RPMI8226 (cell line): Measurements from ENCODE around the gene FAM98A.

Experiments used
- DNase-seq: peaks from one replicate; pipeline ENCODE4 v3.0.0-alpha.2; 2015

Gene FAM98A

DNA sequence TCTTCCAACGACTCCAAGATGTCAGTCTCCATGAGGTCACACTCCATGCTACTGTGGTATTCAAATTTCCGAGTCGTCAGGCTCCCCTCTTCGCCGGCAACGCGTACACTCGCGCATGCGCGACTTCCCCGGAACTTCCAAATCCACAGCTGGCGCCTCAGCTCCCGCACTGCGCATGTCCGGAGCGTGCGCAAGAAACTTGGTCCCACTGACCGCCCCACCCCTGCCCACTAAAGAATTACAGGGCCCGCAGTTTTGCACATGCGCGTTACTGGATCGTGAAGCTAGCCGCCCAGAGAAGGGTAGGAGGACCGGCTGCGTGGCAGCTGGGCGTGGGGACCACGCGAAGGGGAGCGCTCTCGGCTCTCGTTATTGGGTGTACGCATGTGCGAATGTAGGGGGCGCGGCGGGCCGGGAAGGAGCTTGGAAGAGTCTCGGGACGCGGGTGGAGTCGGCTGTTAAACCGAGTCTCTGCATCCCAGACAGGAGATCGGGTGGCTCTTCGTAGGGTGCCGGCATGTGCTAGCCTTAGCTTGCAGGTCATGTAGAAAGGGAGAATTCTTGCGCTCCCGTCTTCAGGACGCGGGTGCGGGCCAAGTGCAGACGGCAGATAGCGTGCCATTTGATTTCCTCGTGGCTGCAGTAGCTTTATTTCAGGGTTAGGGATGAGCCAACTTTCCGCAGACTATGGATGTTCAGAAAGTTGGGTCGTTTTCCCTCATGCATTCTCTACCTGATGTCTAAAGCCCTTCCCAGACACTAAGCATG lies at the start of gene FAM98A:
Gene FAM98A (minus strand): TSS at position 125 of the 768 bp plus-strand sequence. CDS start 78 bp downstream, at position 47.
- peak; percentile 99 for DNase-seq

DNA sequence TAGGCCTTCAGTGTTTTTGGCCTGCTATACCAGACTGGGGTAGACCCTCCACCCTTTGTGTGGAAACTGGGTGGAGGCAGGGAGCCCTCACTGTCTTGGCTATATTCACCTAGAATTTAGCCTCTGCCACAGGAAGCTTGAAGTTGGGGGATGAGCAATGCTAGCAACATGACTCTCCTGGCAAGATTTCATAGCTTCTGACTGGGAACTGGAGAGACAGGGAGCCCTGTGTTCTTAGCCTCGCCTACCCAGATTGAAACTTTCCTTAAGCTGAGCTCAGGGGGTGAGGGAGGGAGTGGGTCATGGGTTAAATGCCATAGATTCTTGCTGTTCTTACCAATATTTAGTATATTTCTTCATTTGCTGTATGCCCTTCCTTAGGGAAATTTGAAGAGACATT lies 46.8 kb upstream of the FAM98A start:
- no peak for DNase-seq

DNA sequence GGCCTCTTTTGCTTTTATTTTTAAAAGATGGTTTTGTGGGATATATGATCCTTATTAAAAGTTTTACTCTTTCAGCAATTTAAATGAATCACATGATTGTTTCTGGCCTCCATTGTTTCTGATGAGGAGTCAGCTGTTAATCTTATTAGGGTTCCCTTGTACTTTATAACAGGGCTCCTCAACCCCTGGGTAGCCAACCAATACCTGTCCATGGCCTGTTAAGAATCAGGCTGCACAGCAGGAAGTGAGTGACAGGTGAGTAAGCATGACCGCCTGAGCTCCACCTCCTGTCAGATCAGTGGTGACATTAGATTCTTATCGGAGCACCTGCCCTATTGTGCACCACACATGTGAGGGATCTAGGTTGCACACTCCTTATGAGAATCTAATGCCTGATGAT lies 45.1 kb upstream of the FAM98A start:
- DNase-seq = no peak

DNA sequence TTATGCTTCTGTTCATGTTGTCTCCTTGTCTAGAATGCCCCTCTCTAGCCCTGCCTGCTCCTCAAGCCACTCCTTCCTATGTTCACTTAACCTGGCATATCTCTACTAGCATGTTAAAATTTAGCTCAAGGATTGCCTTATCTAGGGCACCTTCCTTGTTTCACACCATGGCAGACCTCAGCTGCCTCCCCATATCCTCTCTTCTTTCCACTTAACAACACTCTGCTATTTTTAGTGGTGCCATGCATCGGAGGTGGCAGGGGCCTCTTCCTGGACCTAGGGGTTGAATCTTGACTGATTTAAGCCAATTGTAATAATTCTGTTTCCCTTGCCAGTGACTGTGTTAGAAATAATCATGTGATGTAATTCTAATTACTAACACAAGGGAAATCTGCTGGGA lies 36.9 kb upstream of the FAM98A start:
- no peak for DNase-seq

DNA sequence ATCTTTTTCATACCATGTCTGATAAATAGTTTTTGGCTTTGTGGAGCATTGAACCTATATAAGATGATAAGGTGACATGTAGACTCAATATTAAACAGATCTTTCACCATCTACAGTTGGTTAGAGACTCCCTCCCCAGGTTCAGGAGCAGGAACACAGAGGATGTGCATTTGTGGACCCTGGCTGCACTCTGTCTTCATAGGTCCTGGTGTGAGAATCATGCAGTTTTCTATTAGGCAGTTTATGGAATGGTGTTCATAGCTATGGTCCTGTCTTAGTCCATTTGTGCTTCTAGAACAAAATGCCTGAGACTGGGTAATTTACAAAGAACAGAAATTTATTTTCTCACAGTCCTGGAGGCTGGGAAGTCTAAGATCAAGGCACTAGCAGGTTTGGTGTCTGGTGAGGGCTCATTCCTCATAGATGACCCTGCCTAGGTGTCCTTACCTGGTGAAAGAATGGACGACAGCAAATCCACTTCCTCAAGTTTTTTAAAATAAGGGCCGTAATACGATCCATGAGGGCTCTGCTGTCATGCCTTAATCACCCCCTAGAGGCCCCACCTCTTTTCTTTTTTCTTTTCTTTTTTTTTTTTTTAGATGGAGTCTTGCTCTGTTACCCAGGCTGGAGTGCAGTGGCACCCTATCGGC lies 35.3 kb upstream of the FAM98A start:
- no peak for DNase-seq

DNA sequence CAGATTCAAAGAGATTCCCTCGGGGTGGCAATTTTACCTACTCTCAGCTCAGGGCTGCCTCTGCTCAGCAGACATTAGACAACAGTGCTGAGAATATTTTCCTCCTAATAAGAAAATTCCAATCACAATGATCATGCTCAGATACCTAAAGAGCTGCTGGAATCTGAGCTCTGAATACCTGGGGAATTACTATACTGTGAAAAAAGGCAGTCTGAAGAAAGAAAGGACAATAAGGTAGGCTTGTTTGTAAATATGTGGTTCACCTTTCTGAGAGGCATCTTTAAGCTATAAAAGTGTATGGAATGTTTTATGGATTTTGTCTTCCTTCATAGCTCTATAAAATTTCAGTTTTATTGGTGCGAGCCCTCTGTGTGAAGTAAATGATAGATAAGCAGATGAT lies 34.2 kb upstream of the FAM98A start:
- no peak for DNase-seq

DNA sequence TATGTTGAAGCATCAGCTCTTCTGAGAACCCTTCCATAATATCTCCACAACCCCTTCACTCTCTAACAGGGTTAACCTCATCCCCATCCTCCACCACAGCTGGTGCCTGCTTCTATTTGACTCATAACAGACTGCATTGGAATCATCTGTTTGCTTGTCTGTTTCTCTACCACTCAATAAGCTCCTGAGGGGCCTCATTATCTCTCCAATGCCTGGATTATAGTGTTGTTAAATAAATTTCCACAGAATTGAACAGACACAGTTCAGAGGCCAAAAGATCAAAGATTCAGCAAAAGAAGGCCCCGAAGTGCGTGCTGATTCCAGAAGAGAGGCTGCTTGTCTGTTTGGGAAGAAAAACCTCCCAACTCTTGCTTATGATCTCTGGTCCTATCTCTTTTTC lies 33.7 kb upstream of the FAM98A start:
- no peak for DNase-seq

DNA sequence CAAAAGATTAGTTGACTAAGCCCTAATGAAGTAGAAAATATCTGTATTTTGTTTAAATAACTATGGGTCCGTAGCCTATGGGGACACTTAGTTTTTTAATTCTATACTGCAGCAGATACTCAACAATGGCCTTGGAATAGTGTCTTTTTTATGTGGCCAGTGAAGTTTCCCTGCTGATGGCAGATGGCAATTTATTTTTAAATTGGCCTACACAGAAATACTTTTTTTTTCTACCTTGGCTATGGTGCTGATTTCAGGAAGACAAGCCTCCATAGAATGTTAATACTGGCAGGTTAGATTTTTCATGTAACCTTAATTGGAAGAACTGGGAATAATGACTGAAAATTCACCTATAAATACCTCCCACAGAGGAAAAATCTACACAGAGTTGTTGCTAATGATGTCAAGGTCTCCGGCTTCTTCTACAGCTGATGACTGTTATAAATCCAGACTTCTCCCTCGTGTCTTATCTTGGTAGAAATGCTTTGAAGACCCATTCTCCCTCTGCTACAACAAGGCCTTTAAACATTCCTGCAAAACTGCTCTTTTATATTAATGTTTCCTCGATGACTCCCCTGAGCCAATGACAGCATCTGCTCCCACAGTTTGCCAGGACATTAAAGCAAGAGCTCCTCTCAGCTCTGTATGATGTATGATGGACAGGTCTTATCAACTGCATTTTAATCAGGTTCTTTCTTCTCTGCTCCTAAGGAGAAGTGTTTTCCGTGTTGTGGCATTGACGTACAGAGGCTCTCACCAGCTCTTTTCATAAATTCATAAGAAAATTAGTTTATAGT lies 29.1 kb upstream of the FAM98A start:
- DNase-seq = no peak

DNA sequence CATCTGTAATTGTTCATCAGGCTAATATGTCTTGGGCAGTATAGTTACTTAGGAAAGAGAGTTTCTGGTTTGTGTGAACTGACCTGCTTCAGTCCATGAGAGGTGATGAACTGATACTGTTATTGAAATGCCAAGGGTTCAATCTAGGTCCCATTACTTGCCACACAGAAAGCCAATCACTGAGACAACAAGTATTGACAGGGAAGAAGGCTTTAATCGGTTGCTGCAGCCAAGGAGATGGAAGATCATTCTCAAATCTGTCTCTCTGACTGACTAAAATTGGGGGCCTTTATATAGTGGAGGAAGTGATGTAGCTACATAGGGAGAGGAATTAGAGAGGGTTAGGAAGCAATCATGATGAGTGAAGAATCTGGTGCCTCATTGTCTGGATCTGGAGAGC lies 19.9 kb upstream of the FAM98A start:
- no peak for DNase-seq

DNA sequence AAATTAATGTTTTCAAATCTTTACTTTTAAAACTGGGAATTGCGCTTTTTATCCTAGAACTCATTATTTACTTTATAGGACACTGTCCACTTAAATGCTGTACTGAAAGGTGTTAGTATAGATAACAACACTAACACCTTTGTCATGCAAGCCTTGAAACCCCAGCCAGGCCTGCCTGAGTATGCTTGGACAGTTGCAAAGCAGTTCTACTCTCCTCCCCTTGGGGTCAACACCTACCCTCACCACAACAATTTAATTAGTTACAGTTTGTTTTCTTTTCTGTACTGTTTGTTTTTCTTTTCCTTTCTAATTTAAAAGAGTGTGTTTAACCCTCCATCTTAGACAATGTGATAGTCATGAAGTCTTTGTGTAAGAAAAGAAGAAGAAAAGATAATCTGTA lies 18.9 kb upstream of the FAM98A start:
- no peak for DNase-seq

DNA sequence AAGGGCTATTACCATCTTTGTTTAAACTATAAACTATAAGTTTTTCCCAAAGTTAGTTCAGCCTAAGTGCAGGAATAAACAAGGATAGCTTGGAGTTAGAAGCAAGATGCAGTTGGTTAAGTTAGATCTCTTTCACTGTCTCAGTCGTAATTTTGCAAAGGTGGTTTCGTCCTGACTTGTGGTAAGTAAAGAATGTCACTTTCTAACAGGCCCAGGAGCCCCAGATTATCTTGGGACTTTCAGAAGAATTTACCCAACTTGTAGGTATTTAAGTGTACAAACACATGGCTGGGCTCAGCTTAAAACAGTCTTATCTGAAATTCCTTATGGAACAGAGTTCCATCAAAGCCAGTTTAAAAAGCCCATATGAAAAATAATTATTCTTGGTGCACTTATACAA lies 18.3 kb upstream of the FAM98A start:
- DNase-seq = no peak

DNA sequence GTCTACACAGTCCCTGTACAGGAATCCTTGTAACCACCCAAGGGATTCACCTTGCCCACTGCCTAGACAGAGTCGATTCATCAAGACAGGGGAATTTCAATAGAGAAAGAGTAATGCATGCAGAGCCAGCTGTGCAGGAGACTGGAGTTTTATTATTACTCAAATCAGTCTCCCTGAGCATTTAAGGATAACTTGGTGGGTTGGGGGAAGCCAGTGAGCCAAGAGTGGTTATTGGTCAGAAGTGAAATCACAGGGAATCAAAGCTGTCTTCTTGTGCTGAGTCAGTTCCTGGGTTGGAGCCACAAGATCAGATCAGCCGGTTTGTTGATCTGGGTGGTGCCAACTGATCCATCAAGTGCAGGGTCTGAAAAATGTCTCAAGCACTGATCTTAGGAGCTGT lies 17.8 kb upstream of the FAM98A start:
- DNase-seq = no peak

DNA sequence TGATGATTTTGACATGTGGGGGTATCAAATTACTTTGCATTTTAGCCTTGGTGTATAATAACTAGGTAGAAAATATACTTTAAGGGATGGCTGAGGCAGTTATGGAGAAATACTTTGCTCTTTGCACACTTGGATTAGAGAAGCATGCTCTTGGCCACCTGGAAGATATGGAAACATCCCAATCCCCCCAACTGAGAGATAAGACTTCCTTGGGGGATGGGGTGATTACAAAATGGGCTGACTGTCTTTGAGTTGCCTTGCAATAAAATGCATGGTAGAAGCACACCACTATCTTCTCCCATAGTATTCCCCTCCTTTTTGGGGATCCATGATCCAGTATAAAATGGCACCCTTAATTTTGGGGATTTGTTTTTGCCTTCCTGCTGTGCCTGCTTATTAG lies 15.1 kb upstream of the FAM98A start:
- no peak for DNase-seq

DNA sequence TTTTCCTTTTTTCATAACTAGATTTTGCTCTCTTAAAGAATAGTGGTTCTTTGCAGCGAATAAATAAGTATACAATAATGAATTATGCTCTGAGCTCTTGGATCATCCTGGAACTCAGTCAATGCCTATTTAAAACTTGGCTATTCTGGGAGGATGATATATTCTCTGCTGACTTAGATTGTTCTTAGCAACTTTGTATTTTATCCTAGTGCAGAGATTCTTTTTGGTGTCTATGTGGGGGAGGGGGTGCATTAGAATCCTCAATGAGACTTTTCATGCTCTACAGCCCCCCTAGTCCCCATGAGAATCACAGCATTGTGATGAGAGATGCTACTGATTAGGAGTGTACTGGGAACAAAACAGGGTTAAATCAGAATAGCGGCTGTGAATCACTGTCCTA lies 8.8 kb upstream of the FAM98A start:
- DNase-seq = no peak

DNA sequence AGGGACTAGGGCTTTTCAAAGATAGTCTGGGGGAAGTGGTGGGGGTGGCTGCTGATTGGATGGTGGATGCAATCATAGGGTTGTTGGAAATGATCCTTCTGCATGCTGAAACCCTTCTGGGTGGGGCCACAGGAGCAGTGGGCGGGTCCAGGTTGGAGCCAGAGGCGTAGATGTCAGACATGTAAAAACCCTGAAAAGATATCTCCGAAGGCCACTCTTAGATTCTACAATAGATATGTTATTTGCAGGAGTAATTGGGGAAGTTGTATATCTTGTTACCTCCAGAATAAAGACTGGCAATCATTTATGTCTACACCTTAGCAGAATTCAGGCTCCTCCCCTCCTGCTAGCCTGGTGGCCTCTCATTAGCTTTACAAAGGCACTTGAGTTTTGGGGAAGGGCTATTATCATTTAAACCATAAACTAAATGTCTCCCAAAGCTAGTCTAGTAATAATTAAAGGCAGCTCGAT lies 8.2 kb upstream of the FAM98A start:
- DNase-seq = no peak

DNA sequence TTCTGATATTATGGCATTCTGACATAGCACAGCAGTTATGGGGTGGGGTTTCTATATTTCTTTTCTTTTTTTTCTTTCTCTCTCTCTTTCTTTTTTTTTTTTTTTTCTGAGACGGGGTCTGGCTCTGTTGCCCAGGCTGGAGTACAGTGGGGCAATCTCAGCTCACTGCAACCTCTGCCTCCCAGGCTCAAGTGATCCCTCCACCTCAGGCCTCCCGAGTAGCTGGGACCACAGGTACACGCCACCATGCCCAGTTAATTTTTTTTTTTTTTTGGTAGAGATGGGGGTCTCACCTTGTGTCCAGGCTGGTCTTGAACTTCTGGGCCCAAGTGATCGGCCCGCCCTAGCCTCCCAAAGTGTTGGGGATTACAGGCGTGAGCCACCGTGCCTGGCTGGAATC lies 7.5 kb upstream of the FAM98A start:
- DNase-seq = no peak

DNA sequence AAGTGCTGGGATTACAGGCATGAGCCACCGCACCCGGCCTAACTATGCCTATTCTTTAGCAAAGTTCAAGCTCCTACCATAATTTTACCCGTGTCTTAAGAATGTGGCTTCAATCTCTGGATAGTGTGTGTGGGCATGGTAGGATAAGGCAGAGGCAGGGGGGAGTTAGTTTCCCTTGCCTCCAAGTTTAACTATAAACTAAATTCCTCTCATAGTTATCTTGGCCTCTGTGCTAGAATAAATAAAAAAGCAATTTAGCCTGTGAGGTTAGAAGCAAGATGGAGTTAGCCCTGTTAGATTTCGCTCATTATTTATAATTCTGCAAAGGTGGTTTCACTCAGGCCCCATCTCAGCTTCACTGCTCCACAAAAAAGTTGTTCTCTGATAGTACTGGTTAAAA lies 7.0 kb upstream of the FAM98A start:
- no peak for DNase-seq

DNA sequence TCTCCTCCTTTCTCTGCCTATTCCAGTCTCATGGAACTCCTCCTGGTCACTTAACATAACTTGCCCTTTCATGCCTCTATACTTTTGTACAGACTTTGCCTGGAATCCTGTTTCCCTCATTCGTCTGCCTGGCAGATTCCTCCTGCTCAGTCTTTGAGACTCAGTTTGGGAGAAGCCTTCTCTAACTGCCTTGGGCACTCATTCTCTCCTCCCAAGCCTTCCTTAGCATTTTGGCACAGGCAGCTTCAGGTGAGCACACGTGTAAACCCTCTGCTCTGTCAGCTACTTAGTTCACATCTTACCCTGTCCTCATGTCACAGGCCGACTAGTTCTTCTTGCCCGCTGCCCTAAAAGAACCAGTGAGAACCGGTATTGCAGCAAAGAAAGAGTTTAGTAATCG lies 6.0 kb upstream of the FAM98A start:
- DNase-seq = no peak

DNA sequence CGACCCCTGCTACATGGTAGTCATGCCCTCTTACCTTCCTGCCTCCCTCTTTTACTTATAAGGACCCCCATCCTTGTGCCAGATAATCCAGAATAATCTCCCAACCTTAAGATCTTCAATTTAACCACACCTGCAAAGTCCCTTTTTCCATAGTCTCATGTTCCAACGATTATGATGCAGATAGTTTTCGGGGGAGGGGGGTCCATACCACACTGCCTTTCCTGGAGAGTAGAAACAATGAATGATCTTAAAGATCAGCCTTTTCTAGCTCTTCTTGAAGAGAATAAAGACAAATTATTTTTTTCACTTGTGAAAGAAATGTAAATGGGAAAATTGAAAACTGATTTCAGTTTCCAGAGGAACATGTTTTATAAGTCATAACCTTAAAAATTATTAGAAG lies 4.3 kb upstream of the FAM98A start:
- DNase-seq = no peak

DNA sequence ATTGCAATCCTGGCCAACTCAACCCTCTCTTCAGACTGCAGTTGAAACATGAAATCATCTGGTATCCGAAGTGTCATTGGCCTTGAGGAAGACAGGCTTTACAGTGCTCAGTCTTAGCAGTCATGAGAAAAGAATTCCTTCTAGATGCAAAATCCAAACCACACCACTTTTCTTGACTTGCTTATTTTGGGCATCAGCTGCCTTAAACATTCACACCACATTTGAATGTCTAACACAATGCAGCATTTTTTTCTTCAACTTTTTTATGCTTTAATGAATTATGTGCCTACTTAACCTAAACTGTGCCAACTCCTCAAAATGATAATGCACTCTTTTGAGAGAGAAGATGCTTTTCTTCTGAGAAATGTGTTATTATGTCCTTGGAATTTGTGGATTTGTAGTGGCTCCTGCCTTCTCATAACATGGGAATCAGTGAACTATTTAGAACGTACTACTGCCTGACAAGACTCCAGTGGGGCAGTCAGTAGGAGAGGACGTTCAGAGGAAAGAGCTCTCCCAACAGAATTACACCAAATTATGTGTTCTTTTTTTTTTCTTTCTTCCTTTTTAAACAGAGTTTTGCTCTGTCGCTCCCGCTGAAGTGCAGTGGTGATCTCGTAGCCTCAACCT lies 3.2 kb upstream of the FAM98A start:
- DNase-seq = no peak

DNA sequence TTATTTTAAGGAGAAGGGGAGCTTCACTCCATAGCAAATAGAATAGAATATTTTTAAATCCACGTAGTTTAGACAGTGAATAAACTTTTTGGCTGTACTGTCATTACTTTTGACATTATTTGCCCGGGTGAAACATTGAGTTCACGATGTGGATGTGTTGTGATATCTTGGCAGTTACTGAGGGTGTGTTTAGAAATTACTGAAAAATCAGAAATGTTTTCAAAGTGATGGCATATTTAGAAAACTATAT lies 769 bp upstream of the FAM98A start:
- DNase-seq = no peak

DNA sequence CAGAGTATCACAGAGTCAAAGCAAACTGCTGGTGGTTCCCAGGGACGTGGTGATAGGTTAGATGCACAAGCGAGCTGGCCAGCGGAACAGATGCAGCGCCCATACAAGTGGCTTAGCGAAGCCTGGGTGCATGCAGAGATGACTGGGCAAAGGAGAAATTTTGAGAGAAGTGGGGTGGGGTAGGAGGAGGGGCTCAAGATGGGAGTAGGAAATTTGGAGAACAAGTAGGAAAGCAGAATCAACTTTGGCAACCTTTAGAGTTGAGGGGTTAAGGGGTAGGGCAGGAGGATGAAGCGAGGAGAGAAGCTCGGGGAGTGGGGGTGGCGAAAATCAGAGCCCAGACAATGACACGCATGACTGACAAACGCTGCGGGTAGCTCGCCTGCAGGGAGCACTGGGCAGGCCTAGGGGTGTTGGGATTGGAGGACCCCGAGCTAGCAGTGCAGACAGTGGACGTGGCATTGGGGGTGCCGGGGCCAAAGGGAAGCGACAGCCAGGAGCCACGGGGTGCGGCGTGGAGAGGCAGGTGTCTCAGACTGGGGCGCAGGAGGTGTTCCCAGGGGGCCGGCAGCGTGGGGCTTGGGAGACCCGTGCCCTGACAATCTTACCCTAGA lies 431 bp downstream of the FAM98A start:
- DNase-seq = peak; percentile 69

DNA sequence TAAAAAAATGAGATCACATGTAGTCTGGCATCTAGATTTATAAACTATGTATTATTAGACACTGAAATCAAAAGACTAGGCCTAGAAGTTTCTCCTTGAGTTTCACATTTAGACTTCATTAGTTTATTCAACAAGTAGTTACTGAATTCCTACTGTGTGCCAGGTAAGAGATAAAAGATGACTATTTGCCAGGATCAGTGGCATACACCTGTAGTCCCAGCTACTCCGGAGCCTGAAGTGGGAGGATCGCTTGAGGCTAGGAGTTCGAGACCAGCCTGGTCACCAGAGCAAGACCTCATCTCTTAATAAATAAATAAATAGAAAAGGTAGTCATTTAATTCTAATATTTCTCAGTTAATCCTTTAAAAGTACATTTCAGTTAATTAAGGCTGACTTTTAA lies 2.1 kb downstream of the FAM98A start:
- no peak for DNase-seq
